H9 (cell line): ENCODE measurements around the gene KCNIP4. TPM values are rescaled to one million over a fixed set of nuclear protein-coding genes. Genes with fewer than 3 reads are reported as not detected.

Experiments
- DNase-seq: peaks from one replicate; pipeline ENCODE4 v3.0.0-alpha.2; 2017
- H2AFZ ChIP-seq: one replicate; pipeline ENCODE4 v1.6.1; 2013; ENCODE audit warnings: mild to moderate bottlenecking, low read length, control low read depth, moderate library complexity
- H2AK5ac ChIP-seq: 2 replicates; pipeline ENCODE4 v1.6.1; 2013; ENCODE audit warnings: low read length, control low read depth, mixed read lengths; ENCODE audit not compliant: insufficient read length
- H2BK120ac ChIP-seq: one replicate; pipeline ENCODE4 v1.6.1; 2013; ENCODE audit warnings: low read depth, mild to moderate bottlenecking, low read length, control low read depth, inconsistent platforms; ENCODE audit not compliant: poor library complexity, severe bottlenecking
- H2BK12ac ChIP-seq: 2 replicates; pipeline ENCODE4 v1.6.1; 2013; ENCODE audit warnings: low read length, control low read depth, mixed read lengths, low read depth; ENCODE audit not compliant: insufficient read length
- H2BK15ac ChIP-seq: 2 replicates; pipeline ENCODE4 v1.6.1; 2013; ENCODE audit warnings: low read depth, low read length, control low read depth
- H2BK20ac ChIP-seq: one replicate; pipeline ENCODE4 v1.6.1; 2013; ENCODE audit warnings: low read depth, mild to moderate bottlenecking, low read length, control low read depth, inconsistent platforms; ENCODE audit not compliant: poor library complexity, severe bottlenecking
- H2BK5ac ChIP-seq: 2 replicates; pipeline ENCODE4 v1.6.1; 2013; ENCODE audit warnings: low read length, control low read depth, mixed read lengths; ENCODE audit not compliant: insufficient read length
- H3K14ac ChIP-seq: 2 replicates; pipeline ENCODE4 v1.6.1; 2013; ENCODE audit warnings: low read length, control low read depth; ENCODE audit not compliant: insufficient read depth
- H3K18ac ChIP-seq: 2 replicates; pipeline ENCODE4 v1.6.1; 2013; ENCODE audit warnings: low read depth, mild to moderate bottlenecking, mixed read lengths, low read length, control low read depth; ENCODE audit not compliant: insufficient read length
- H3K23ac ChIP-seq: 2 replicates; pipeline ENCODE4 v1.6.1; 2013; ENCODE audit warnings: low read length, control low read depth, mixed read lengths, low read depth; ENCODE audit not compliant: insufficient read length
- H3K23me2 ChIP-seq: 2 replicates; pipeline ENCODE4 v1.6.1; 2013; ENCODE audit warnings: low read depth, mild to moderate bottlenecking, mixed read lengths, low read length, control low read depth; ENCODE audit not compliant: insufficient read length, poor library complexity, severe bottlenecking
- H3K27ac ChIP-seq: 2 replicates; pipeline ENCODE4 v1.5.1; 2013; ENCODE audit warnings: low read length, control low read depth, mixed read lengths, low read depth; ENCODE audit not compliant: insufficient read length
- H3K27me3 ChIP-seq: 2 replicates; pipeline ENCODE4 v1.6.1; 2013; ENCODE audit warnings: low read length, control low read depth, inconsistent platforms; ENCODE audit not compliant: insufficient read depth
- H3K4ac ChIP-seq: 2 replicates; pipeline ENCODE4 v1.6.1; 2013; ENCODE audit warnings: low read depth, mild to moderate bottlenecking, control low read depth, inconsistent platforms, low read length, moderate library complexity
- H3K4me1 ChIP-seq: 2 replicates; pipeline ENCODE4 v1.6.1; 2013; ENCODE audit warnings: low read length, control low read depth, inconsistent platforms; ENCODE audit not compliant: insufficient read depth
- H3K4me2 ChIP-seq: 2 replicates; pipeline ENCODE4 v1.6.1; 2013; ENCODE audit warnings: low read length, control low read depth, mixed read lengths; ENCODE audit not compliant: insufficient read length, insufficient read depth
- H3K56ac ChIP-seq: 2 replicates; pipeline ENCODE4 v1.6.1; 2013; ENCODE audit warnings: low read depth, mild to moderate bottlenecking, mixed read lengths, low read length, control low read depth; ENCODE audit not compliant: insufficient read length
- H3K79me1 ChIP-seq: 2 replicates; pipeline ENCODE4 v1.6.1; 2013; ENCODE audit warnings: low read depth, mild to moderate bottlenecking, moderate library complexity, low read length, control low read depth, inconsistent platforms; ENCODE audit not compliant: insufficient read depth, poor library complexity, severe bottlenecking
- H3K79me2 ChIP-seq: 2 replicates; pipeline ENCODE4 v1.6.1; 2013; ENCODE audit warnings: low read length, control low read depth, inconsistent platforms; ENCODE audit not compliant: insufficient read depth
- H3K9ac ChIP-seq: 2 replicates; pipeline ENCODE4 v1.6.1; 2013; ENCODE audit warnings: low read length, control low read depth, mixed read lengths; ENCODE audit not compliant: insufficient read length; ENCODE audit errors: extremely low read depth
- H3K9me3 ChIP-seq: one replicate; pipeline ENCODE4 v1.6.1; 2013; ENCODE audit warnings: low read depth, low read length, inconsistent platforms; ENCODE audit not compliant: control insufficient read depth
- H3T11ph ChIP-seq: one replicate; pipeline ENCODE4 v1.6.1; 2013; ENCODE audit warnings: mild to moderate bottlenecking, low read length, control low read depth, inconsistent platforms
- H4K20me1 ChIP-seq: one replicate; pipeline ENCODE4 v1.6.1; 2013; ENCODE audit not compliant: control insufficient read depth, insufficient read length, insufficient read depth
- H4K5ac ChIP-seq: 2 replicates; pipeline ENCODE4 v1.6.1; 2013; ENCODE audit warnings: low read depth, mild to moderate bottlenecking, mixed read lengths, low read length, control low read depth; ENCODE audit not compliant: insufficient read length
- H4K8ac ChIP-seq: replicated peaks from 2 replicates; pipeline ENCODE4 v1.6.1; 2013; ENCODE audit warnings: low read length, control low read depth, mixed read lengths, low read depth; ENCODE audit not compliant: insufficient read length
- H4K91ac ChIP-seq: 2 replicates; pipeline ENCODE4 v1.6.1; 2013; ENCODE audit warnings: low read depth, mild to moderate bottlenecking, moderate library complexity, mixed read lengths, low read length, control low read depth; ENCODE audit not compliant: insufficient read length
- H3K27ac Mint-ChIP-seq, 3 experiments: 2 replicates in 2 of 3; 3 replicates in 1 of 3; pipeline ENCODE4 v1.8.0; 2020 to 2021; ENCODE audit warnings: mixed read lengths in 3 of 3, mild to moderate bottlenecking in 1 of 3, moderate library complexity in 1 of 3
- H3K27me3 Mint-ChIP-seq: 2 replicates; pipeline ENCODE4 v1.8.0; 2021; ENCODE audit warnings: low read depth, mild to moderate bottlenecking, moderate library complexity, mixed read lengths
- H3K36me3 Mint-ChIP-seq, 3 experiments: 2 replicates in 2 of 3; 3 replicates in 1 of 3; pipeline ENCODE4 v1.8.0; 2020 to 2021; ENCODE audit warnings: low read depth in 3 of 3, mixed read lengths in 3 of 3; ENCODE audit not compliant: insufficient read depth in 1 of 3
- H3K4me1 Mint-ChIP-seq, 2 experiments: 2 replicates each; pipeline ENCODE4 v1.8.0; 2020; ENCODE audit warnings: mixed read lengths in 2 of 2
- H3K4me3 Mint-ChIP-seq, 2 experiments: 2 replicates in 1 of 2; 3 replicates in 1 of 2; pipeline ENCODE4 v1.8.0; 2020 to 2021; ENCODE audit warnings: mild to moderate bottlenecking in 2 of 2, mixed read lengths in 2 of 2, moderate library complexity in 1 of 2
- H3K9me3 Mint-ChIP-seq, 2 experiments: 2 replicates in 1 of 2; 3 replicates in 1 of 2; pipeline ENCODE4 v1.8.0; 2020; ENCODE audit warnings: mild to moderate bottlenecking in 2 of 2, mixed read lengths in 2 of 2, moderate library complexity in 1 of 2
- WGBS: extraction: QIAGEN DNeasy Blood & Tissue Kit; methylation state at CpG from one replicate; pipeline ENCODE4 v1.1.7; 2013; ENCODE audit warnings: missing lambda C conversion rate, low lambda C conversion rate, mixed read lengths; ENCODE audit not compliant: insufficient read length; ENCODE audit errors: extremely low coverage; 5-methylcytosine and 5-hydroxymethylcytosine counted together
- total RNA-seq: library from RNA; stranded (reverse); gene quantifications from 2 replicates; pipeline ENCODE4 v1.2.1, GENCODE V29; 2021
- TF ChIP-seq, protein P1 (sequence below): fragments of 200-600 bp; sonication (generic); conservative IDR thresholded peaks from 3 replicates; pipeline ENCODE4 v1.8.0; 2021; ENCODE audit warnings: antibody characterized with exemption, mild to moderate bottlenecking

Gene KCNIP4
- total RNA-seq, 1 experiment from 2014 or later: not detected

GRCh38 chr4:21873145-21873544 is 75.4 kb downstream of the KCNIP4 start:
- Mint-ChIP-seq H3K27me3 (no peaks in the 10 kb centered on the region), H3K4me1 (peaks cover 23 to 28% of the 10 kb centered on the region in 2 experiments), H3K27ac (no peak overlapping the region), H3K4me3 (no peak overlapping the region), H3K36me3 (peaks cover 0 to 1% (median 0%) of the 10 kb centered on the region in 3 experiments; a peak in 1 of 7 replicates), H3K9me3 (no peaks in the 10 kb centered on the region; a peak in 3 of 5 replicates)
- Histone ChIP-seq H3K4ac (no peak overlapping the region), H3K4me1 (peaks cover 3% of the 10 kb centered on the region; the same call in 1 of the 2 replicates), H3K9ac (no peak overlapping the region), H2BK120ac (no peak overlapping the region), H2AK5ac (no peak overlapping the region), H3K18ac (no peak overlapping the region), H3K56ac (no peak overlapping the region), H4K5ac (no peak overlapping the region), H3K23ac (no peak overlapping the region), H2BK20ac (no peak overlapping the region), H3K4me2 (no peak overlapping the region), H2AFZ (no peak overlapping the region), H3K9me3 (no peaks in the 10 kb centered on the region), H3K79me1 (no peaks in the 10 kb centered on the region), H3K79me2 (no peaks in the 10 kb centered on the region), H3K14ac (no peak overlapping the region), H4K91ac (no peak overlapping the region), H3K27me3 (no peaks in the 10 kb centered on the region), H4K20me1 (no peaks in the 10 kb centered on the region), H3K27ac (no peak overlapping the region), H2BK12ac (no peak overlapping the region), H3T11ph (no peak overlapping the region), H2BK5ac (no peak overlapping the region), H3K23me2 (no peaks in the 10 kb centered on the region), H2BK15ac (no peak overlapping the region), H4K8ac (no peak overlapping the region)
- no peak for DNase-seq
- no CpG with 5 or more reads among the region's 1 CpG for WGBS
- TF ChIP-seq, protein P1, sequence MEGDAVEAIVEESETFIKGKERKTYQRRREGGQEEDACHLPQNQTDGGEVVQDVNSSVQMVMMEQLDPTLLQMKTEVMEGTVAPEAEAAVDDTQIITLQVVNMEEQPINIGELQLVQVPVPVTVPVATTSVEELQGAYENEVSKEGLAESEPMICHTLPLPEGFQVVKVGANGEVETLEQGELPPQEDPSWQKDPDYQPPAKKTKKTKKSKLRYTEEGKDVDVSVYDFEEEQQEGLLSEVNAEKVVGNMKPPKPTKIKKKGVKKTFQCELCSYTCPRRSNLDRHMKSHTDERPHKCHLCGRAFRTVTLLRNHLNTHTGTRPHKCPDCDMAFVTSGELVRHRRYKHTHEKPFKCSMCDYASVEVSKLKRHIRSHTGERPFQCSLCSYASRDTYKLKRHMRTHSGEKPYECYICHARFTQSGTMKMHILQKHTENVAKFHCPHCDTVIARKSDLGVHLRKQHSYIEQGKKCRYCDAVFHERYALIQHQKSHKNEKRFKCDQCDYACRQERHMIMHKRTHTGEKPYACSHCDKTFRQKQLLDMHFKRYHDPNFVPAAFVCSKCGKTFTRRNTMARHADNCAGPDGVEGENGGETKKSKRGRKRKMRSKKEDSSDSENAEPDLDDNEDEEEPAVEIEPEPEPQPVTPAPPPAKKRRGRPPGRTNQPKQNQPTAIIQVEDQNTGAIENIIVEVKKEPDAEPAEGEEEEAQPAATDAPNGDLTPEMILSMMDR: no peak
